Esophagus muscularis mucosa (tissue), 3 donors: ENCODE results near the gene LGR4.
"Not testable (repeated sequence)": the region's sequence is repeated elsewhere in the genome, so short reads cannot be mapped to it uniquely, and the experiment has no call there.

Experiments used
- POLR2AphosphoS5 ChIP-seq, 2 donors: sonication (generic); formaldehyde crosslinking; IDR thresholded peaks; one replicate each; pipeline ENCODE4 v1.6.1; 2017; ENCODE audit warnings: antibody characterized with exemption in 2 of 2
- TF ChIP-seq, protein P1 (sequence below), 3 experiments: fragments of 200-600 bp in 2 of 3; fragments of 450-650 bp in 1 of 3; sonication (generic) in 2 of 3; IDR thresholded peaks; one replicate each; pipeline ENCODE4 v1.5.1; 2017 to 2019; ENCODE audit warnings: antibody characterized with exemption in 3 of 3, mild to moderate bottlenecking in 2 of 3, moderate library complexity in 1 of 3

DNA sequence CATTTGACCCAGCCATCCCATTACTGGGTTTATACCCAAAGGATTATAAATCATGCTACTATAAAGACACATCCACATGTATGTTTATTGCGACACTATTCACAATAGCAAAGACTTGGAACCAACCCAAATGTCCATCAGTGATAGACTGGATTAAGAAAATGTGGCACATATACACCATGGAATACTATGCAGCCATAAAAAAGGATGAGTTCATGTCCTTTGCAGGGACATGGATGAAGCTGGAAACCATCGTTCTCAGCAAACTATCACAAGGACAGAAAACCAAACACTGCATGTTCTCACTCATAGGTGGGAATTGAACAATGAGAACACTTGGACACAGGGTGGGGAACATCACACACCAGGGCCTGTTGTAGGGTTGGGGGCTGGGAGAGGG is 145.5 kb downstream of the LGR4 start:
- not testable (repeated sequence) for TF ChIP-seq POLR2AphosphoS5 (IDR thresholded peaks at IDR 0.05)
- TF ChIP-seq, protein P1, sequence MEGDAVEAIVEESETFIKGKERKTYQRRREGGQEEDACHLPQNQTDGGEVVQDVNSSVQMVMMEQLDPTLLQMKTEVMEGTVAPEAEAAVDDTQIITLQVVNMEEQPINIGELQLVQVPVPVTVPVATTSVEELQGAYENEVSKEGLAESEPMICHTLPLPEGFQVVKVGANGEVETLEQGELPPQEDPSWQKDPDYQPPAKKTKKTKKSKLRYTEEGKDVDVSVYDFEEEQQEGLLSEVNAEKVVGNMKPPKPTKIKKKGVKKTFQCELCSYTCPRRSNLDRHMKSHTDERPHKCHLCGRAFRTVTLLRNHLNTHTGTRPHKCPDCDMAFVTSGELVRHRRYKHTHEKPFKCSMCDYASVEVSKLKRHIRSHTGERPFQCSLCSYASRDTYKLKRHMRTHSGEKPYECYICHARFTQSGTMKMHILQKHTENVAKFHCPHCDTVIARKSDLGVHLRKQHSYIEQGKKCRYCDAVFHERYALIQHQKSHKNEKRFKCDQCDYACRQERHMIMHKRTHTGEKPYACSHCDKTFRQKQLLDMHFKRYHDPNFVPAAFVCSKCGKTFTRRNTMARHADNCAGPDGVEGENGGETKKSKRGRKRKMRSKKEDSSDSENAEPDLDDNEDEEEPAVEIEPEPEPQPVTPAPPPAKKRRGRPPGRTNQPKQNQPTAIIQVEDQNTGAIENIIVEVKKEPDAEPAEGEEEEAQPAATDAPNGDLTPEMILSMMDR (IDR thresholded peaks at IDR 0.05): not testable (repeated sequence)
